GM10266 (cell line): ENCODE results near the gene PITPNC1.

ENCODE experiments used
- DNase-seq: peaks from one replicate; pipeline ENCODE4 v3.0.0; 2012; ENCODE audit errors: extremely low spot score
- TF ChIP-seq, protein P1 (sequence below): IDR thresholded peaks from 2 replicates; pipeline ENCODE4 v1.5.1; 2012; ENCODE audit warnings: mild to moderate bottlenecking, low read depth; ENCODE audit not compliant: control insufficient read depth, insufficient read depth; ENCODE audit errors: missing control alignments

PITPNC1 gene

DNA sequence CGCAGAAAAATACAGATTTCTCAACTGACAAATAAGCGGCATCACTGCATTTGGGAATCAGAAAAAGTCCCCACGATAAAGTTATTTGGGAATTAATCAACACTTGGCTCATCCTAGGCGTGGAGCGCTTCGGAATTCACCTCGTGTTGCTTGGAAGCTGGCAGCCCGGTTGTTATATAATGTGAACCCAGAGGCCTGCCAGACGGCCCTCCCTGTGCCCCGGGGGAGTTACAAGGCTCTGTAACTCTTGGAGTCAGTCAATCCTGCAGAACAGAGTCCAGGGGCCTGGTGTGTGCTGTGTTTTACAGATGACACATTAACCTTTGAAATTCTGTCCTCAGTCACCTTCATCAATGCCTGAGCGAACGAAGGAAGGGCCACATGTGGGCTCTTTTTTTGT, 111.1 kb downstream of the PITPNC1 start:
- TF ChIP-seq, protein P1, sequence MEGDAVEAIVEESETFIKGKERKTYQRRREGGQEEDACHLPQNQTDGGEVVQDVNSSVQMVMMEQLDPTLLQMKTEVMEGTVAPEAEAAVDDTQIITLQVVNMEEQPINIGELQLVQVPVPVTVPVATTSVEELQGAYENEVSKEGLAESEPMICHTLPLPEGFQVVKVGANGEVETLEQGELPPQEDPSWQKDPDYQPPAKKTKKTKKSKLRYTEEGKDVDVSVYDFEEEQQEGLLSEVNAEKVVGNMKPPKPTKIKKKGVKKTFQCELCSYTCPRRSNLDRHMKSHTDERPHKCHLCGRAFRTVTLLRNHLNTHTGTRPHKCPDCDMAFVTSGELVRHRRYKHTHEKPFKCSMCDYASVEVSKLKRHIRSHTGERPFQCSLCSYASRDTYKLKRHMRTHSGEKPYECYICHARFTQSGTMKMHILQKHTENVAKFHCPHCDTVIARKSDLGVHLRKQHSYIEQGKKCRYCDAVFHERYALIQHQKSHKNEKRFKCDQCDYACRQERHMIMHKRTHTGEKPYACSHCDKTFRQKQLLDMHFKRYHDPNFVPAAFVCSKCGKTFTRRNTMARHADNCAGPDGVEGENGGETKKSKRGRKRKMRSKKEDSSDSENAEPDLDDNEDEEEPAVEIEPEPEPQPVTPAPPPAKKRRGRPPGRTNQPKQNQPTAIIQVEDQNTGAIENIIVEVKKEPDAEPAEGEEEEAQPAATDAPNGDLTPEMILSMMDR: no peak
- no peak for DNase-seq

DNA sequence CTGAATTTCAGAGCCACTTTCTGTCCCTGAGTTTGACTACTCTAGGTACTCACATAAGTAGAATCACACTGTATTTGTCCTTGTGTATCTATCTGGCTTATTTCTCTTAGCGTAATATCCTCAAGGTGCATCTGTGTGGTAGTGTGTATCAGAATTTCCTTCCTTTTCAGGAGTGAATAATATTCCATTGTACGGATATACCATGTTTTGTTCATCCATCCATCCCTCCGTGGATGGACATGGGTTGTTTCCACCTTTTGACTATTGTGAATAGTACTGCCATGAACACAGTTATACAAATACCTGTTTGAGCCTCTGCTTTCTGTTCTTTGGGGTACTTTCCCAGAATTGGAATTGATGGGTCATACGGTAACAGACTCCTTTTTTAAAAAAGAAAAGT, 111.7 kb downstream of the PITPNC1 start:
- no peak for DNase-seq
- TF ChIP-seq, protein P1: no peak

DNA sequence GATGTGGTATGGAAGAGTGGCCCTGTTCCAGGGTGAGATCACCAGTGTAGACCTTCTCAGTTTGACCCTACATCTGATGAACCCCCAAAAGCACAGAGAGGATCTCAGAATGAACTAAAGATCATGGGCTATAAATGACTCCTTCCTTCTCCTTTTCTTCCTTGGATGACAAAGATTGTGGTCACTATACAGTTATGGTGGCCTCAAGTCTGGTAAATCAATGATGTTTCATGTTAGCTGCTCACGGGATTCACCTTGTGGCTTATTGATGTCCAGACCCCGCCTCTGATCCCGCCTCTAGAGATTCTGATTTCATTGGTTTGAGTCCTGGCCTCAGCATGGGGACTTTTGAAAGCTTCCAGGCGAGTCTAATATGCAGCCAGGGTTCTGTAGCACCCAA, 112.2 kb downstream of the PITPNC1 start:
- TF ChIP-seq, protein P1: no peak
- DNase-seq: no peak

DNA sequence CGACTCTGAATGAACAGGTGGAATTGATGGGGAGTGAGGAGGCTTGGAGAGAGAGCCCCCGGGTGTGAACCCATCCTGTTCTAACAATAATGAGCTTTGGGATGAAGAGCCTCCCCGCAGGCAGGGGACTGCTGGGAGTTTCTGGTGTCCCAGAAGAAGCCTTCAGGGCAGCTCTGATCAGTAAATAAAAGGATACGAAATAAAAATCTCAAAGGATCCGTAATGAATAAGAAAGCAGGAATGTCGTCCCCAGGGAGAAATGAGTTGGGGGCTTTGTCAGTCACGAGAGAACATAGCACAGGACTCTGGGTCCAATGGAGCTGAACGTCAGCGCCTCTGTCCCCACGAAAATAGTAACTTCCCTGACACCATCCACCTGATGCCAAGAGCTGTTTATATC, 113.4 kb downstream of the PITPNC1 start:
- no peak for DNase-seq
- TF ChIP-seq, protein P1: no peak

DNA sequence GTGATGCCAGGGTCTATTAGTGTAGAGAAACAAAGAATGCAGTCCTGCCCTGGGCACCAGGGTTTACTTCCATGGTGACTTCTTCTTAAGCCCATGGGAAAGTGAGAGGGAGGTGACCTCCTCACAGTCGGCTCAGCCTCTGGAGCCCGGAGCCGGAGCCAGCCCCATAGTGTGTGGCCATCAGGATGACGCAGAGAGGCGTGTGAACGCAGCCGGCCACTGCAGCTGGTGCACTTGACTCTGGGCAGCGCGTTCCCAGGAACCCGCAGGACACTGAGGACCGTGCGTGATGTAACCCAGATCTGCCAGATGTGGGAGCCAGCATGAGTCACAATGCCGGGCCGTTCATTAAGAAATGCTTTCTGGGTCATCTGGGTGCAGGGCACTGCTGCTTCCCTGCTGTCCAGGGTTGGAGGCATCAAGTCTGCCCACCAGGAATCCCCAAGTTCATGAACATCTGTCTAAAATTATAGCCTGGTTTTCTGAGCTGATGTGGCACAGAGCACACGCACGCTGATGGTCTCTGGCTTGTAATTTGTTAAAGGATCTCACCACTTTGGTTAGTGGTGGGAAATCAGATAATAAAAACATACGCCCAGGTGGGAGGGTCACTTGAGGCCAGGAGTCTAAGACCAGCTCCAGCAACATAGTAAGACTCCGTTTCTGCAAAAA, 114.1 kb downstream of the PITPNC1 start:
- no peak for DNase-seq
- TF ChIP-seq, protein P1: no peak

DNA sequence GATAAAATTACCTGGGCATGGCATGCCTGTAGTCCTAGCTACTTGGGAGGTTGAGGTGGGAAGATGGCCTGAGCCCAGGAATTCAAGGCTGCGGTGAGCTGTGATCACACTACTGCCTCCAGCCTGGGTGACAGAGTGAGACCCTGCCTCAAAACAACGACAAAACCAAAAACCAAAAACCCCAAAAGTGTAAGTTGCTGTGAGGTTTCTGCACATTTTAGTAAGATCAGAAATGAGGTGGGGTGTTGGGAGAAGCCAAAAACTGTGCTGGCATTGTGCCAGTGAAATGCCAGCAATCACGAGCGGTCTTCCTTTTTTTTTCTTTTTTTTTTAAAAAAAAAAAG, 114.6 kb downstream of the PITPNC1 start:
- TF ChIP-seq, protein P1: no peak
- no peak for DNase-seq

DNA sequence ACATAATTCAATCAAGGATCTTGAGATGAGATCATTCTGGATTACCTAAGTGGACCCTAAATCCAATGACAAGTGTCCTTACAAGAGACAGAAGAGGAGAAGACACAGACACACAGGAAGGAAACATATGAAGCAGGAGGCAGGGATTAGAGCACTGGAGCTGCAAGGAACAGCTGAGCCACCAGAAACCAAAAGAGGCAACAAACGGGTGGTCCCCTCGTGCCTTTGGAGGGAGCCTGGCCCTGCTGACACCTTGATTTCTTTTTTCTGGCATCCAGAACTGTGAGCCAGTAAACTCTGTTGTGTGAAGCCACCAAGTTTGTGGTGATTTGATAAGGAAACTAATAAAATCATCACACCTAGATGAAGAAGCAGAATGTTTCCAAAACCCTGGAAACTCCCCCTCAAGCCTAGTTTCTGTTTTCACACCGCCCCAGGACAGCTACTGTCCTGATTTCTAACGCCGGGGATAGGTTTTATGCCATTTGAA, 115.2 kb downstream of the PITPNC1 start:
- TF ChIP-seq, protein P1: no peak

More for the DNA sequence above, 115.2 kb downstream of the PITPNC1 start:
- DNase-seq: no peak
